ENCODE data around the gene NOC4L.

- TF ChIP-seq CTCF (IDR thresholded peaks at IDR 0.05; ENCODE audit: insufficient read depth, low read length, poor library complexity, severe bottlenecking) (no peak), EZH2phosphoT487 (conservative IDR thresholded peaks at IDR 0.05; ENCODE audit: low read length) (no peak)
Measured at GRCh38 chr12:132145334-132145733, 1.1 kb downstream of the NOC4L start.

All from SU-DHL-6 (cell line).